ENCODE data around the gene PBX1. TPM values are rescaled to one million over a fixed set of nuclear protein-coding genes. Genes with fewer than 3 reads are reported as not detected.

PBX1 gene
- total RNA-seq, 6 experiments from 2014 or later: 3.1 to 7.9 (median 6.9) TPM

- no peak overlapping the region for H3K27ac ChIP-seq
These were observed 304.1 kb downstream of the PBX1 start for GRCh38 chr1:164863056-164863455.

GRCh38 chr1:164864161-164864560, 305.2 kb downstream of the PBX1 start:
- Histone ChIP-seq H3K4me1 (no peaks in the 10 kb centered on the region), H3K4me3 (no peak overlapping the region), H3K36me3 (no peaks in the 10 kb centered on the region), H3K27ac (no peak overlapping the region), H3K27me3 (no peaks in the 10 kb centered on the region), H3K9me3 (no peaks in the 10 kb centered on the region)
- DNase-seq: no peak
- no peak for ATAC-seq
- 79% methylated on average over 3 of the region's 3 CpGs for WGBS (ENCODE audit: insufficient coverage, low coverage, low lambda C conversion rate, missing lambda C conversion rate)
- no peak for TF ChIP-seq POLR2A (IDR thresholded peaks at IDR 0.05)
- TF ChIP-seq CTCF (IDR thresholded peaks at IDR 0.05): no peak
- intact Hi-C loops (cut with DNase I): no loop called here

More at GRCh38 chr1:164863056-164863455, 304.1 kb downstream of the PBX1 start:
- no peak for ATAC-seq
- Histone ChIP-seq H3K4me1 (no peaks in the 10 kb centered on the region), H3K36me3 (no peaks in the 10 kb centered on the region), H3K4me3 (no peak overlapping the region), H3K9me3 (no peaks in the 10 kb centered on the region), H3K27me3 (no peaks in the 10 kb centered on the region)
- no peak for DNase-seq
- intact Hi-C loops (cut with DNase I): no loop called here
- TF ChIP-seq CTCF (IDR thresholded peaks at IDR 0.05) (no peak), POLR2A (IDR thresholded peaks at IDR 0.05) (no peak)
- 40% methylated on average over 4 of the region's 4 CpGs for WGBS (ENCODE audit: insufficient coverage, low coverage, low lambda C conversion rate, missing lambda C conversion rate)

- DNase-seq: no peak
- Histone ChIP-seq H3K27me3 (no peaks in the 10 kb centered on the region), H3K9me3 (no peaks in the 10 kb centered on the region), H3K27ac (no peak overlapping the region), H3K4me3 (no peak overlapping the region), H3K36me3 (no peaks in the 10 kb centered on the region), H3K4me1 (no peaks in the 10 kb centered on the region)
- TF ChIP-seq CTCF (IDR thresholded peaks at IDR 0.05) (no peak), POLR2A (IDR thresholded peaks at IDR 0.05) (no peak)
- WGBS (ENCODE audit: insufficient coverage, low coverage, low lambda C conversion rate, missing lambda C conversion rate): 67% methylated on average over 4 of the region's 4 CpGs
- intact Hi-C loops (cut with DNase I): no loop called here
- no peak for ATAC-seq
These were observed 306.4 kb downstream of the PBX1 start for GRCh38 chr1:164865385-164865784.

- no peak for TF ChIP-seq CTCF (IDR thresholded peaks at IDR 0.05)
- TF ChIP-seq POLR2A (IDR thresholded peaks at IDR 0.05): no peak
- no peak for ATAC-seq
- Histone ChIP-seq H3K4me1 (no peaks in the 10 kb centered on the region), H3K27ac (no peak overlapping the region), H3K9me3 (no peaks in the 10 kb centered on the region), H3K4me3 (no peak overlapping the region), H3K36me3 (no peaks in the 10 kb centered on the region), H3K27me3 (no peaks in the 10 kb centered on the region)
- intact Hi-C loops (cut with DNase I): no loop called here
- WGBS (ENCODE audit: insufficient coverage, low coverage, low lambda C conversion rate, missing lambda C conversion rate): 55% methylated on average over 1 of the region's 8 CpGs
- DNase-seq: no peak
These were observed 308.6 kb downstream of the PBX1 start for GRCh38 chr1:164867590-164867989.

- H3K4me1 ChIP-seq: no peaks in the 10 kb centered on the region
- intact Hi-C loops (cut with DNase I): no loop called here
- no peaks in the 10 kb centered on the region for H3K27me3 ChIP-seq
- H3K9me3 ChIP-seq: no peaks in the 10 kb centered on the region
- no peak for TF ChIP-seq CTCF (IDR thresholded peaks at IDR 0.05)
- TF ChIP-seq POLR2A (IDR thresholded peaks at IDR 0.05): no peak
- WGBS (ENCODE audit: insufficient coverage, low coverage, low lambda C conversion rate, missing lambda C conversion rate): 83% methylated on average over 4 of the region's 4 CpGs
- no peaks in the 10 kb centered on the region for H3K36me3 ChIP-seq
- DNase-seq: no peak
- no peak overlapping the region for H3K27ac ChIP-seq
- no peak for ATAC-seq
- no peak overlapping the region for H3K4me3 ChIP-seq
These were observed 310.0 kb downstream of the PBX1 start for GRCh38 chr1:164868990-164869389.

Measured in right lobe of liver (tissue), 6 donors.